Endothelial cell of umbilical vein (primary cell): ENCODE measurements around the gene HDAC4. TPM values are rescaled to one million over a fixed set of nuclear protein-coding genes. Genes with fewer than 3 reads are reported as not detected.

Experiments
- BruUV-seq: library from RNA; stranded (reverse); fragments of 400-500 nt; replicated peaks from 2 replicates; lab custom pipeline; 2021; lab: Mats Ljungman, UMichigan
- CTCF ChIA-PET: fragments of 300-600, 350-600 bp; sonication (Branson Sonifier 250); formaldehyde crosslinking; loops from one replicate; lab custom pipeline; 2021; ENCODE audit warnings: antibody characterized with exemption, inconsistent platforms; lab: Charles Lee
- POLR2A ChIA-PET: fragments of 300-600, 350-600 bp; sonication (Branson Sonifier 250); formaldehyde crosslinking; loops from one replicate; lab custom pipeline; 2021; ENCODE audit warnings: antibody characterized with exemption, inconsistent platforms; lab: Charles Lee
- DNase-seq: peaks from one replicate; pipeline ENCODE4 v3.0.0-alpha.2; 2011; ENCODE audit warnings: low read depth, low spot score
- FAIRE-seq: peaks from 2 replicates; lab custom pipeline; 2011; peaks lifted over from hg19 to GRCh38; lab: Jason Lieb, UNC
- H2AFZ ChIP-seq: 2 replicates; pipeline ENCODE4 v1.6.0; 2012; ENCODE audit warnings: low read depth, low read length, control low read depth, inconsistent platforms
- H3K27ac ChIP-seq: 2 replicates; pipeline ENCODE4 v1.5.1; 2011; ENCODE audit warnings: low read depth, mild to moderate bottlenecking, control low read depth, low read length, moderate library complexity; ENCODE audit not compliant: insufficient read depth
- H3K27me3 ChIP-seq, 2 experiments: 2 replicates each; pipeline versions ENCODE4 v1.6.0 to v1.6.1; 2011; ENCODE audit warnings: low read length in 2 of 2, mixed read lengths in 1 of 2; ENCODE audit not compliant: control insufficient read depth in 2 of 2, insufficient read depth in 2 of 2
- H3K36me3 ChIP-seq, 2 experiments: 2 replicates in 1 of 2; 3 replicates in 1 of 2; pipeline ENCODE4 v1.5.1; 2011; ENCODE audit warnings: low read length in 2 of 2, mild to moderate bottlenecking in 1 of 2, moderate library complexity in 1 of 2; ENCODE audit not compliant: control insufficient read depth in 2 of 2, insufficient read depth in 2 of 2; ENCODE audit errors: extremely low read depth in 1 of 2
- H3K4me1 ChIP-seq: 3 replicates; pipeline ENCODE4 v1.5.1; 2011; ENCODE audit warnings: mild to moderate bottlenecking, low read length; ENCODE audit not compliant: control insufficient read depth, insufficient read depth; ENCODE audit errors: extremely low read depth
- H3K4me2 ChIP-seq: 2 replicates; pipeline ENCODE4 v1.6.1; 2011; ENCODE audit warnings: low read length, control low read depth, mixed read lengths; ENCODE audit not compliant: insufficient read depth
- H3K4me3 ChIP-seq, 3 experiments: fragments of 200-600 bp in 1 of 3; sonication (generic), shearing (Covaris generic) in 1 of 3; replicated peaks in 1 of 3; 2 replicates each; pipeline ENCODE4 v1.5.1; 2011 to 2016; ENCODE audit warnings: control low read depth in 3 of 3, low read length in 3 of 3, mild to moderate bottlenecking in 2 of 3, inconsistent platforms in 1 of 3, low read depth in 1 of 3, moderate library complexity in 1 of 3; ENCODE audit not compliant: insufficient read depth in 1 of 3
- H3K79me2 ChIP-seq: 2 replicates; pipeline ENCODE4 v1.6.0; 2012; ENCODE audit warnings: low read length, inconsistent platforms; ENCODE audit not compliant: control insufficient read depth, insufficient read depth
- H3K9ac ChIP-seq: replicated peaks from 2 replicates; pipeline ENCODE3; 2011; ENCODE audit warnings: low read length, control low read depth; ENCODE audit not compliant: insufficient read depth; ENCODE audit errors: extremely low read depth
- H3K9me1 ChIP-seq: replicated peaks from 3 replicates; pipeline ENCODE4 v1.6.0; 2011; ENCODE audit warnings: mild to moderate bottlenecking, low read length; ENCODE audit not compliant: control insufficient read depth, insufficient read depth; ENCODE audit errors: extremely low read depth
- H3K9me3 ChIP-seq: replicated peaks from 2 replicates; pipeline ENCODE4 v1.5.1; 2012; ENCODE audit warnings: low read length, inconsistent platforms; ENCODE audit not compliant: control insufficient read depth, insufficient read depth
- H4K20me1 ChIP-seq: replicated peaks from 2 replicates; pipeline ENCODE3; 2011; ENCODE audit warnings: mild to moderate bottlenecking, low read length; ENCODE audit not compliant: control insufficient read depth, insufficient read depth; ENCODE audit errors: extremely low read depth
- CTCF ChIP-seq, 2 donors: IDR thresholded peaks; 1 replicate in 1 of 2; 2 replicates in 1 of 2; pipeline ENCODE4 v1.5.1; 2011; ENCODE audit warnings: low read length in 2 of 2, mild to moderate bottlenecking in 2 of 2, moderate library complexity in 2 of 2, control low read depth in 1 of 2, inconsistent platforms in 1 of 2, low read depth in 1 of 2; ENCODE audit not compliant: insufficient read depth in 1 of 2; ENCODE audit errors: extremely low read depth in 1 of 2
- EZH2 ChIP-seq: IDR thresholded peaks from 2 replicates; pipeline ENCODE4 v1.6.1; 2012; ENCODE audit warnings: borderline replicate concordance, low read depth, mild to moderate bottlenecking, moderate library complexity, low read length, inconsistent platforms; ENCODE audit not compliant: severe bottlenecking
- FOS ChIP-seq: IDR thresholded peaks from 2 replicates; pipeline ENCODE4 v1.6.1; 2011; ENCODE audit warnings: mild to moderate bottlenecking, low read length, moderate library complexity, borderline replicate concordance; ENCODE audit not compliant: insufficient read depth
- GATA2 ChIP-seq: IDR thresholded peaks from 2 replicates; pipeline ENCODE4 v1.7.0; 2011; ENCODE audit warnings: low read depth, mild to moderate bottlenecking, moderate library complexity, mixed read lengths, low read length; ENCODE audit not compliant: insufficient read length, insufficient read depth
- JUN ChIP-seq: IDR thresholded peaks from 2 replicates; pipeline ENCODE4 v1.6.1; 2011; ENCODE audit warnings: borderline replicate concordance, low read depth; ENCODE audit not compliant: insufficient read length, insufficient read depth
- MAX ChIP-seq: IDR thresholded peaks from 2 replicates; pipeline ENCODE4 v1.6.1; 2011; ENCODE audit not compliant: insufficient read depth, insufficient read length
- MYC ChIP-seq: IDR thresholded peaks from one replicate; pipeline ENCODE4 v1.6.1; 2011; ENCODE audit warnings: mild to moderate bottlenecking, low read depth, low read length
- POLR2A ChIP-seq: IDR thresholded peaks from 2 replicates; pipeline ENCODE4 v1.6.1; 2012; ENCODE audit warnings: low read depth, mild to moderate bottlenecking, control low read depth, low read length
- POLR2AphosphoS5 ChIP-seq: IDR thresholded peaks from 2 replicates; pipeline ENCODE4 v1.6.1; 2012; ENCODE audit warnings: low read depth, mild to moderate bottlenecking, control low read depth, low read length, moderate library complexity; ENCODE audit not compliant: insufficient read depth
- dilution Hi-C: fragments of 300-500 bp; cut with MboI; formaldehyde crosslinking; loops from one replicate; pipeline ENCODE4 v1.15.0; 2019; ENCODE audit warnings: low sequenced_read_pairs; ENCODE audit not compliant: extremely low pct_ligation_motif_present
- intact Hi-C: fragments of 100-400 bp; cut with micrococcal nuclease; formaldehyde crosslinking; loops from one replicate; pipeline ENCODE4 v1.10.0; 2022
- polyA plus RNA-seq, 4 experiments: library from polyadenylated mRNA; depleted of rRNA in 3 of 4; stranded (reverse) in 3 of 4; unstranded in 1 of 4; fragments of >200 nt; gene quantifications; 2 replicates each; pipeline versions ENCODE4 v1.2.1 to v1.2.3, GENCODE V29; 2011 to 2012; ENCODE audit warnings: missing spikeins in 1 of 4
- total RNA-seq: library from RNA; stranded (reverse); gene quantifications from 2 replicates; pipeline ENCODE4 v1.2.3, GENCODE V29; 2021

Gene HDAC4
- total and polyA plus RNA-seq, 2 donors (not counting 3 experiments of a cell fraction or from before 2014, with no cell fraction given), result 13.4 to 33.0 TPM

GRCh38 chr2:239441261-239442078 lies 40.6 kb upstream of the HDAC4 start:
- FAIRE-seq, result no peak
- no peak overlapping the region for H2AFZ ChIP-seq
- POLR2A ChIA-PET, result no interaction called here

More at GRCh38 chr2:239441261-239442078, 40.6 kb upstream of the HDAC4 start:
- no peak overlapping the region for H3K9ac ChIP-seq
- CTCF ChIA-PET, result no interaction called here
- no peaks in the 10 kb centered on the region for H3K79me2 ChIP-seq
- no peaks in the 10 kb centered on the region for H3K4me1 ChIP-seq
- H4K20me1 ChIP-seq, result no peaks in the 10 kb centered on the region
- H3K27ac ChIP-seq, result no peak overlapping the region
- intact Hi-C loops, result no loop called here
- dilution Hi-C loops, result no loop called here
- DNase-seq, result no peak
- TF ChIP-seq MAX (no peak), CTCF (IDR thresholded peaks at IDR 0.05; ENCODE audit: extremely low read depth in 1 of 2, insufficient read depth in 1 of 2, low read depth in 1 of 2, low read length in 2 of 2) (no peak), EZH2 (no peak), FOS (no peak), GATA2 (no peak), JUN (no peak), MYC (no peak), POLR2AphosphoS5 (no peak), POLR2A (no peak)
- H3K4me3 ChIP-seq, result no peak overlapping the region
- H3K27me3 ChIP-seq, result peaks cover 0 to 4% of the 10 kb centered on the region in 2 experiments
- BruUV-seq, result no TSS peak
- H3K4me2 ChIP-seq, result no peak overlapping the region
- H3K9me3 ChIP-seq, result no peaks in the 10 kb centered on the region
- no peaks in the 10 kb centered on the region for H3K36me3 ChIP-seq
- no peaks in the 10 kb centered on the region for H3K9me1 ChIP-seq
